ENCODE data around the gene USP34. TPM values are rescaled to one million over a fixed set of nuclear protein-coding genes. Genes with fewer than 3 reads are reported as not detected.

The USP34 gene
- total RNA-seq, 1 donor from 2014 or later: 139 TPM

DNA sequence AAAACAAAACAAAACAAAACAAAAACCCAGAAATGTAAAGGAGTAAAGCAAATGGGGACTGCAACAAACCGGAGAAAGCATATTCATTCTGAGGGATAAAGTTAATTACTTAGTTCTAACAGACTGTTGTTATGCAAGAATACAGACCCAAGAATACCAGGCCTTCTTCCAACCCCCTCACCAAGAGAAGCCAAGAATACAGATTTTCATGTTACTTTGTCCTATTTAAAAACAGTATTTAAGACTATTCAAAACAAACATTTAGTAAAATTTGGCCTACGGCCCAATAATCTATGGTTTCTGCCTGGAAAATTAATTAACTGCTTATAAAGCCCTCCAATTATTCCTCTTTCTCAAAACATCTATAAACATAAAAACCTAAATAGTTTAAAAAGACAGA, 91.4 kb downstream of the USP34 start:
- DNase-seq (ENCODE audit: low spot score, unreplicated experiment): no peak
- Mint-ChIP-seq H3K4me1 (ENCODE audit: low read depth) (peaks cover 8% of the 10 kb centered on the region), H3K4me3 (ENCODE audit: low read depth) (no peak overlapping the region), H3K27me3 (no peaks in the 10 kb centered on the region), H3K36me3 (ENCODE audit: insufficient read depth) (peaks cover 55% of the 10 kb centered on the region), H3K27ac (no peak overlapping the region), H3K9me3 (ENCODE audit: low read depth) (no peaks in the 10 kb centered on the region)
- TF ChIP-seq, protein P1, sequence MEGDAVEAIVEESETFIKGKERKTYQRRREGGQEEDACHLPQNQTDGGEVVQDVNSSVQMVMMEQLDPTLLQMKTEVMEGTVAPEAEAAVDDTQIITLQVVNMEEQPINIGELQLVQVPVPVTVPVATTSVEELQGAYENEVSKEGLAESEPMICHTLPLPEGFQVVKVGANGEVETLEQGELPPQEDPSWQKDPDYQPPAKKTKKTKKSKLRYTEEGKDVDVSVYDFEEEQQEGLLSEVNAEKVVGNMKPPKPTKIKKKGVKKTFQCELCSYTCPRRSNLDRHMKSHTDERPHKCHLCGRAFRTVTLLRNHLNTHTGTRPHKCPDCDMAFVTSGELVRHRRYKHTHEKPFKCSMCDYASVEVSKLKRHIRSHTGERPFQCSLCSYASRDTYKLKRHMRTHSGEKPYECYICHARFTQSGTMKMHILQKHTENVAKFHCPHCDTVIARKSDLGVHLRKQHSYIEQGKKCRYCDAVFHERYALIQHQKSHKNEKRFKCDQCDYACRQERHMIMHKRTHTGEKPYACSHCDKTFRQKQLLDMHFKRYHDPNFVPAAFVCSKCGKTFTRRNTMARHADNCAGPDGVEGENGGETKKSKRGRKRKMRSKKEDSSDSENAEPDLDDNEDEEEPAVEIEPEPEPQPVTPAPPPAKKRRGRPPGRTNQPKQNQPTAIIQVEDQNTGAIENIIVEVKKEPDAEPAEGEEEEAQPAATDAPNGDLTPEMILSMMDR (IDR thresholded peaks at IDR 0.05; ENCODE audit: unreplicated experiment): no peak

DNA sequence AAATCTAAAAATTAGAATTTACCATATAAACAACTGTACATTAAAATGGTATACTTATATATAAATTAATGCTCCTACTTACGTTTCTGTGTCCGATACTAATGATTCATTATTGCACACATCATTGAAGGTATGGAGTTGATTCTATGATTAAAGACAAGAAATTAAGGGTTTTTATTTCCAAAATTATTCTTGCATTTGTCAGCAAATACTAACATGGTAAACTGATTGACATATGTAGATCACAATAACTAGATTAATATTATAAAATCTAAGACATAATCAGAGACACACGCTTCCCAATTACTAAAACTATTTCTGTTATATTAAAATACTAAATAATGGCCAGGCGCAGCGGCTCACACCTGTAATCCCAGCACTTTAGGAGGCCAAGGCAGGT, 92.6 kb downstream of the USP34 start:
- H3K36me3 Mint-ChIP-seq (ENCODE audit: insufficient read depth): peaks cover 63% of the 10 kb centered on the region
- H3K9me3 Mint-ChIP-seq (ENCODE audit: low read depth): no peaks in the 10 kb centered on the region
- H3K4me3 Mint-ChIP-seq (ENCODE audit: low read depth): no peak overlapping the region
- no peaks in the 10 kb centered on the region for H3K27me3 Mint-ChIP-seq
- no peak overlapping the region for H3K27ac Mint-ChIP-seq
- DNase-seq (ENCODE audit: low spot score, unreplicated experiment): no peak
- H3K4me1 Mint-ChIP-seq (ENCODE audit: low read depth): peaks cover 8% of the 10 kb centered on the region
- TF ChIP-seq, protein P1 (IDR thresholded peaks at IDR 0.05; ENCODE audit: unreplicated experiment): no peak

DNA sequence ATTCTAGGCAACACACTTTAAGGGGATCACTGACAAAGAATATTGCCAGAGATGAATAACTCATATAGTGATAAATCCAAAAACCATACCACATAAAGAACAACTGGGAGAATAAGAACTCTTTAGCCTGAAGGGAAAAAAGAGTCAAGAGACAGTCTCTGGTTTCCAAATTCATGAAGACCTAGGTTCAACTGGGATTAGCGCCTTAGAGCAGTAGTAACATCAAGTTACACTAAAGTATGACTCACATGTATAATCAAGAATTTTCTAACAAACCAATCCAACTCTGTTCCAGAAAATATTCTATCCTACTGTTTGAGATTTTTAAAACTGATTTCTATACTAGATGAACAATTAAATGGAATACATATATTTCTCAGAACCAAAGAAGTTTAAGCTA, 93.8 kb downstream of the USP34 start:
- Mint-ChIP-seq H3K27me3 (no peaks in the 10 kb centered on the region), H3K9me3 (ENCODE audit: low read depth) (no peaks in the 10 kb centered on the region), H3K4me1 (ENCODE audit: low read depth) (peaks cover 8% of the 10 kb centered on the region), H3K4me3 (ENCODE audit: low read depth) (no peak overlapping the region), H3K36me3 (ENCODE audit: insufficient read depth) (peaks cover 62% of the 10 kb centered on the region), H3K27ac (no peak overlapping the region)
- no peak for DNase-seq (ENCODE audit: low spot score, unreplicated experiment)
- TF ChIP-seq, protein P1 (IDR thresholded peaks at IDR 0.05; ENCODE audit: unreplicated experiment): no peak

DNA sequence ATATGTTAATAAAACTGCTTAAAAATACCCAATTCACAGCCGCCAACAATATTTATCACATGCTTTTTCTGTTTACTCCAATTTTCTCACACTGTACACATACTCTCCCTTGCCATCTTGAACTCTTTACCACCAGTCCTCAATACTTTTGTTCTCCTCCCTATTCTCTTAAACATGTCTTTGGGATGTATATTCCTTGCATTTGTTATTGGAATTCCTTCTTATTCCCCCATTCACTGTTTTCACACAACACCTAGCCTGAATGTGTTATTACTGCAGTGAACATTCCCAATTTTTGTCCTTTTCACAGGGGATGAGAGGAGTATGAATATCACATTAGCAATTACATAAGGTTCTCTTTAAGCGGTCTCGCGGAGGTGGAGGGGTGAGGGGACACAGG, 94.7 kb downstream of the USP34 start:
- Mint-ChIP-seq H3K36me3 (ENCODE audit: insufficient read depth) (peaks cover 54% of the 10 kb centered on the region), H3K4me1 (ENCODE audit: low read depth) (peaks cover 4% of the 10 kb centered on the region), H3K27ac (no peak overlapping the region), H3K4me3 (ENCODE audit: low read depth) (no peak overlapping the region), H3K27me3 (no peaks in the 10 kb centered on the region), H3K9me3 (ENCODE audit: low read depth) (no peaks in the 10 kb centered on the region)
- TF ChIP-seq, protein P1 (IDR thresholded peaks at IDR 0.05; ENCODE audit: unreplicated experiment): no peak
- DNase-seq (ENCODE audit: low spot score, unreplicated experiment): no peak

DNA sequence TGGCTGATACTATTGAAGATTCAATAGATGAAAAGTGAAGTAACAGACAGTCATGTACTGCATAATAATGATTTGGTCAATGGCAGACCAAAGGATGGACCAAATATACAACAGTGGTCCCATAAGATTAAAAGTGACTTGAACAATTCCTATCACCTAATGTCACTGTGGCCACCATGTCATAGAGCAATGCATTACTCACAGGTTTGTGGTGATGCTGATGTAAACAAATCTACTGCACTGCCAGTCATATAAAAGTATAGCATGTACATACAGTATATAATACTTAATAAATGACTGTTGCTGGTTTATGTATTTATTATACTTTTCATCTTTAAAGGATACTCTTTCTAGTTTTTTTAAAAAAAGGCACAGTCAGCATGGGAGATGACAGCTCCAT, 99.9 kb downstream of the USP34 start:
- Mint-ChIP-seq H3K4me1 (ENCODE audit: low read depth) (no peaks in the 10 kb centered on the region), H3K4me3 (ENCODE audit: low read depth) (no peak overlapping the region), H3K27ac (no peak overlapping the region), H3K27me3 (no peaks in the 10 kb centered on the region), H3K9me3 (ENCODE audit: low read depth) (no peaks in the 10 kb centered on the region), H3K36me3 (ENCODE audit: insufficient read depth) (peaks cover 44% of the 10 kb centered on the region)
- TF ChIP-seq, protein P1 (IDR thresholded peaks at IDR 0.05; ENCODE audit: unreplicated experiment): no peak
- DNase-seq (ENCODE audit: low spot score, unreplicated experiment): no peak
